ENCODE measurements around the gene MYCT1. TPM values are rescaled to one million over a fixed set of nuclear protein-coding genes. Genes with fewer than 3 reads are reported as not detected.

The MYCT1 gene
- total RNA-seq, 5 donors from 2014 or later (not counting 1 experiment from before 2014, with no cell fraction given), result 0.25 to 0.44 (median 0.26) TPM

DNA sequence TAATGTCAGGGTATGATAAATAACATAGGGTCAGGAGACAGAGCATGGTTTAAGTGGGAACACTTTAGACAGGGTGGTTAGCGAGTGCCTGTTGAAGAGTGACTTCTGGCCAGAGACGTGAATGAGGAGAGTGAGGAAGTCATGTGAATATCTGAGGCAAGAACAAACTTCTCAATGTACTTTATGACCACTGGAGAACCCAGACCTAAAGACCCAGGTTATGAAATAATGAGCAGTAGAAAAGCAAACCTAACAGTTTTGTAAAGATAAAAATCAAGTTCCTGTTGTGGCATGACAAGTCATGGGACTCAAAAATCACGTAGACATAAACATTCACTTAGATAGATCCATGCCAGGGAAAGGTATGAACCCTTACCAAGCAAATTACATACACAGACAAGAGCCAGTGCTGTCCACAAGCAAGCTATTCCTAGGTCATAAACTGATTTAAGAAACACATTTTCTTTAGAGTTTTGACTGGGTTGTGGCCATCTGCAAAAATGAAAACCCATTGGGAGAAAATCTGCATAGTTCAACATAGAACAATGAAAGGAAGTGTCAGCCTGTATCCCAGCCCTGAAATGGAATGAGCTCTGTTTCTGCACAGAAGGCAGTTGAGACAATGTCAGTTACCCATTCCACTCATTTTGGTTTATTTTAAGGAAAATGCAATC is 2.2 kb upstream of the MYCT1 start:
- no peak overlapping the region for H3K4me3 ChIP-seq (ENCODE audit: control insufficient read depth in 1 of 2, extremely low read depth in 1 of 2, low read length in 1 of 2)
- H3K36me3 Mint-ChIP-seq, result no peaks in the 10 kb centered on the region
- ATAC-seq (replicated peaks in 1 of 4) (no peak), DNase-seq (no peak)
- no peaks in the 10 kb centered on the region for H3K4me1 Mint-ChIP-seq
- H3K9me3 Mint-ChIP-seq, result no peaks in the 10 kb centered on the region
- CTCF ChIA-PET, result interaction anchor here in 1 of 2 donors (0.7 kb wide), 1 partner anchor 8 kb away, joined by 3 read pairs; no protein-coding TSS in a partner anchor
- 17% methylated on average over 1 of the region's 3 CpGs for WGBS (ENCODE audit: insufficient coverage)
- no peaks in the 10 kb centered on the region for H3K4me1 ChIP-seq (ENCODE audit: control insufficient read depth in 1 of 2, extremely low read depth in 1 of 2, insufficient read depth in 2 of 2, low read length in 2 of 2)
- POLR2A ChIA-PET, result no interaction called here
- H3K27me3 ChIP-seq (replicated peaks in 1 of 2; ENCODE audit: control insufficient read depth in 2 of 2, extremely low read depth in 1 of 2, insufficient read depth in 2 of 2, low read length in 1 of 2), result no peaks in the 10 kb centered on the region
- H3K27me3 Mint-ChIP-seq, result peaks cover 1 to 15% of the 10 kb centered on the region in 2 donors
- H3K27ac ChIP-seq (ENCODE audit: low read length), result no peak overlapping the region
- no peaks in the 10 kb centered on the region for H3K9me3 ChIP-seq
- no peak overlapping the region for H3K4me3 Mint-ChIP-seq
- H3K36me3 ChIP-seq (ENCODE audit: control insufficient read depth in 2 of 2, extremely low read depth in 1 of 2, insufficient read depth in 1 of 2, low read length in 1 of 2), result no peaks in the 10 kb centered on the region
- H3K27ac Mint-ChIP-seq, result no peak overlapping the region

DNA sequence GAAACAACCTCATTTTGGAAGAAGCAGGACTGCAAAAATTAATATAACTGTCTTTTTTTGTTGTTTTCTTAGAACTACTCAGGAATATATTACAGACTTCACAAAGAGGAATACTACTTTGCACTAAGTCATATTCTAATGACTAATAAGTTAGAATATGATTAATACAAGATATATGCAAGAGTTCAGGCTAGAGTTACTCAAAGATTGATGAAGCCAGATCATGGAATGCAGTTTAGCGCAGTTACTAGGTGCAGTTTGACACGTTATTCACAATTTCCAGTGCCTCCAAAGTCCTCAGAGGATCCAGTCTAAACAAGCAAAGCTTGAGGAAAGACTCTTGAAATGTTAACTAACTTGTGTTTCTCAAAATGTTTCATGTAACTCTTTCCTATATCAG is 1.2 kb upstream of the MYCT1 start:
- no peak overlapping the region for H3K4me3 Mint-ChIP-seq
- Histone ChIP-seq H3K9me3 (no peaks in the 10 kb centered on the region), H3K27me3 (replicated peaks in 1 of 2; ENCODE audit: control insufficient read depth in 2 of 2, extremely low read depth in 1 of 2, insufficient read depth in 2 of 2, low read length in 1 of 2) (no peaks in the 10 kb centered on the region), H3K27ac (ENCODE audit: low read length) (no peak overlapping the region), H3K4me3 (ENCODE audit: control insufficient read depth in 1 of 2, extremely low read depth in 1 of 2, low read length in 1 of 2) (no peak overlapping the region), H3K36me3 (ENCODE audit: control insufficient read depth in 2 of 2, extremely low read depth in 1 of 2, insufficient read depth in 1 of 2, low read length in 1 of 2) (no peaks in the 10 kb centered on the region), H3K4me1 (ENCODE audit: control insufficient read depth in 1 of 2, extremely low read depth in 1 of 2, insufficient read depth in 2 of 2, low read length in 2 of 2) (no peaks in the 10 kb centered on the region)
- 90% methylated on average over 2 of the region's 2 CpGs for WGBS (ENCODE audit: insufficient coverage)
- H3K9me3 Mint-ChIP-seq, result no peaks in the 10 kb centered on the region
- H3K36me3 Mint-ChIP-seq, result no peaks in the 10 kb centered on the region
- peaks cover 1 to 23% of the 10 kb centered on the region in 2 donors for H3K27me3 Mint-ChIP-seq
- no peaks in the 10 kb centered on the region for H3K4me1 Mint-ChIP-seq
- ATAC-seq (replicated peaks in 1 of 4) (no peak), DNase-seq (no peak)
- POLR2A ChIA-PET, result no interaction called here
- CTCF ChIA-PET, result interaction anchor here in 1 of 2 donors (0.6 kb wide), 1 partner anchor 57 kb away, joined by 3 read pairs; no protein-coding TSS in a partner anchor
- no peak overlapping the region for H3K27ac Mint-ChIP-seq

DNA sequence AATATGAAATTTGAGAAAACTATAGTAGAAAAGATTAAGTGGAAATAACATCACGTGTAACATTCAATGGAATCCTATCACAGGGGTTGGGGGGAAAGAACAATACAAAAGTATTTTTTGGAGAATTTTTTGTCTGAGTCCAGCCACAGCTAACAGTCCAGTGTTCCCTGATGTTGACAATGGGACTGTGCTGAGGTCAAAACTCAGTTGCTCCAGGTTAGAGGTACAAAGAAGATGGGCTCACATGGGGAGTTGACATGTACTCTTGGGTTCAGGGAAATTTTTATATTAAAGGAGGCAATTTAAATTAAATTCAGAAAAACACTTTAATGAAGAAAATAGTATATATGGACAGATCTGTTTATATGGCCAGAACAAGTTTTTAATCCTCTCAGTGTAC is 995 bp downstream of the MYCT1 start:
- POLR2A ChIA-PET, result no interaction called here
- H3K4me1 Mint-ChIP-seq, result no peaks in the 10 kb centered on the region
- Histone ChIP-seq H3K4me1 (ENCODE audit: control insufficient read depth in 1 of 2, extremely low read depth in 1 of 2, insufficient read depth in 2 of 2, low read length in 2 of 2) (no peaks in the 10 kb centered on the region), H3K4me3 (ENCODE audit: control insufficient read depth in 1 of 2, extremely low read depth in 1 of 2, low read length in 1 of 2) (no peak overlapping the region), H3K27me3 (replicated peaks in 1 of 2; ENCODE audit: control insufficient read depth in 2 of 2, extremely low read depth in 1 of 2, insufficient read depth in 2 of 2, low read length in 1 of 2) (no peaks in the 10 kb centered on the region), H3K36me3 (ENCODE audit: control insufficient read depth in 2 of 2, extremely low read depth in 1 of 2, insufficient read depth in 1 of 2, low read length in 1 of 2) (no peaks in the 10 kb centered on the region), H3K9me3 (no peaks in the 10 kb centered on the region), H3K27ac (ENCODE audit: low read length) (no peak overlapping the region)
- CTCF ChIA-PET, result interaction anchor here in 1 of 2 donors (1.0 kb wide), 1 partner anchor 19 kb away, joined by 3 read pairs; no protein-coding TSS in a partner anchor
- H3K27ac Mint-ChIP-seq, result no peak overlapping the region
- ATAC-seq (replicated peaks in 1 of 4), result no peak
- no peaks in the 10 kb centered on the region for H3K36me3 Mint-ChIP-seq
- no peak overlapping the region for H3K4me3 Mint-ChIP-seq
- no peaks in the 10 kb centered on the region for H3K9me3 Mint-ChIP-seq
- WGBS (ENCODE audit: insufficient coverage), result no CpG with 5 or more reads among the region's 1 CpG
- peaks cover 1 to 23% of the 10 kb centered on the region in 2 donors for H3K27me3 Mint-ChIP-seq
- DNase-seq, result no peak

DNA sequence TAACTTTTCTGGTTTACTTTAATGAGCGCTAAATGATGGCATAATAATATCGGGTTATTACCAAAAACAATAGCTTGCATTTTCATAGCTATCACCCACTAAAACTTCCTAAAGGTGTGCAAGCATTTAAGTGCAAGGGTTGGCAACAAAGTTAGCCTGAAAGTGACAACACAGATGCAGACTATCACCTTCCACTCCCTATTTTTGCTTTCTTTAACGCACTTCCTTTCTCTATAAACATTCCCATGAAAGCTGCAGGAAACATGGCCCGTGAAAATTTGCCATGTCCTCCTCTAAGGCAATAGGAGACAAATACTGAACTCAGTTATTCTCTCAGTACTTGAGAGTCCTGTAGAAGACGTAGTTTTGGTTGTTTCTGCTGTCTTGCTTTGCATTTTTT is 2.7 kb downstream of the MYCT1 start:
- Histone ChIP-seq H3K27ac (ENCODE audit: low read length) (no peak overlapping the region), H3K4me1 (ENCODE audit: control insufficient read depth in 1 of 2, extremely low read depth in 1 of 2, insufficient read depth in 2 of 2, low read length in 2 of 2) (no peaks in the 10 kb centered on the region), H3K4me3 (ENCODE audit: control insufficient read depth in 1 of 2, extremely low read depth in 1 of 2, low read length in 1 of 2) (no peak overlapping the region), H3K27me3 (replicated peaks in 1 of 2; ENCODE audit: control insufficient read depth in 2 of 2, extremely low read depth in 1 of 2, insufficient read depth in 2 of 2, low read length in 1 of 2) (no peaks in the 10 kb centered on the region), H3K9me3 (no peaks in the 10 kb centered on the region), H3K36me3 (ENCODE audit: control insufficient read depth in 2 of 2, extremely low read depth in 1 of 2, insufficient read depth in 1 of 2, low read length in 1 of 2) (no peaks in the 10 kb centered on the region)
- no peak overlapping the region for H3K27ac Mint-ChIP-seq
- H3K9me3 Mint-ChIP-seq, result no peaks in the 10 kb centered on the region
- H3K36me3 Mint-ChIP-seq, result no peaks in the 10 kb centered on the region
- DNase-seq, result no peak
- ChIA-PET POLR2A (no interaction called here), CTCF (no interaction called here)
- H3K4me1 Mint-ChIP-seq, result no peaks in the 10 kb centered on the region
- no peak for ATAC-seq (replicated peaks in 1 of 4)
- H3K4me3 Mint-ChIP-seq, result no peak overlapping the region
- H3K27me3 Mint-ChIP-seq, result peaks cover 1 to 20% of the 10 kb centered on the region in 2 donors
- WGBS (ENCODE audit: insufficient coverage), result no CpG with 5 or more reads among the region's 5 CpGs

DNA sequence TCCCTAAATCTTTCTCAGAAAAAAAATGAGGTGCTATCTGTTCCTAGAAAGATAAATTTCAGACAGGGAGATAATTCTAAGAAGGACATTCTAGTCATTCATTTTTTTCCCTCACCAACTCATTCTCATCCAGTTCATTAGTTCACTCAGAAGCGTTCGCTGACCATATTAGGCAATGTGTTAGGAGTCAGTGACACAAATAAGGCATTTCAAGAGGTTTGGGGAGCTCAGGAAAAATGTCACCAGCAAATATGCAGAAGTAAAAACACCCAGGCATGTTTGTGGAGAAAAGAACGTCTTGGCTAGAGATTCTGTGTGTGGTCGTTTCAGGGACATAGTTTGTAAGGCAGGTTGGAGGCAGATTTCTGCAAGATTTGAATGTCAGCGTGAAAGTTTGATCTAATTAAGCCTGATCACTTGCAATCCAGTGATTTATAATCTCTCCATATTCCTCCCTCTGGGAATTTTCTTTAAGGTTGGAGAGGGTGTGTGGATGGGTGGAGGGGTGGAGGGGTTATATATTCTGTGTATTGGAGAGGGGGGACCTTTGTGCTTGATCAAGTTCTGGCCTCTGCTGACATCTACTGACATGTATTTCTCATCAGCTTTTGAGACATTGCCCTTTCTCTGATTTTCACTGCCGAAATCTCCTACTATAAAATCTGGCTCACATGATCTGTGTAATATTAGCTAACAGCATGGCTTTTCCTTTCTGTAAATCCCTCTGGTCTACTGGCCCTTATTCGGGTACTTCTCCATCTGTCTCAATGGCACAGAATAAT is 3.6 kb downstream of the MYCT1 start:
- no peaks in the 10 kb centered on the region for H3K36me3 ChIP-seq (ENCODE audit: control insufficient read depth in 2 of 2, extremely low read depth in 1 of 2, insufficient read depth in 1 of 2, low read length in 1 of 2)
- Mint-ChIP-seq H3K4me1 (no peaks in the 10 kb centered on the region), H3K27me3 (peaks cover 1 to 18% of the 10 kb centered on the region in 2 donors), H3K27ac (no peak overlapping the region), H3K9me3 (no peaks in the 10 kb centered on the region), H3K4me3 (no peak overlapping the region), H3K36me3 (no peaks in the 10 kb centered on the region)
- no peaks in the 10 kb centered on the region for H3K4me1 ChIP-seq (ENCODE audit: control insufficient read depth in 1 of 2, extremely low read depth in 1 of 2, insufficient read depth in 2 of 2, low read length in 2 of 2)
- CTCF ChIA-PET, result interaction anchor here (0.5 kb wide), 3 partner anchors 22 to 1328 kb away, joined by 3 to 5 read pairs (median 3); no protein-coding TSS in a partner anchor
- H3K4me3 ChIP-seq (ENCODE audit: control insufficient read depth in 1 of 2, extremely low read depth in 1 of 2, low read length in 1 of 2), result no peak overlapping the region
- H3K9me3 ChIP-seq, result no peaks in the 10 kb centered on the region
- H3K27me3 ChIP-seq (replicated peaks in 1 of 2; ENCODE audit: control insufficient read depth in 2 of 2, extremely low read depth in 1 of 2, insufficient read depth in 2 of 2, low read length in 1 of 2), result no peaks in the 10 kb centered on the region
- WGBS (ENCODE audit: insufficient coverage), result 4% methylated on average over 4 of the region's 7 CpGs
- no peak for ATAC-seq (replicated peaks in 1 of 4)
- H3K27ac ChIP-seq (ENCODE audit: low read length), result no peak overlapping the region
- peak in 1 of 35 experiments; percentile 1 for DNase-seq
- POLR2A ChIA-PET, result no interaction called here

DNA sequence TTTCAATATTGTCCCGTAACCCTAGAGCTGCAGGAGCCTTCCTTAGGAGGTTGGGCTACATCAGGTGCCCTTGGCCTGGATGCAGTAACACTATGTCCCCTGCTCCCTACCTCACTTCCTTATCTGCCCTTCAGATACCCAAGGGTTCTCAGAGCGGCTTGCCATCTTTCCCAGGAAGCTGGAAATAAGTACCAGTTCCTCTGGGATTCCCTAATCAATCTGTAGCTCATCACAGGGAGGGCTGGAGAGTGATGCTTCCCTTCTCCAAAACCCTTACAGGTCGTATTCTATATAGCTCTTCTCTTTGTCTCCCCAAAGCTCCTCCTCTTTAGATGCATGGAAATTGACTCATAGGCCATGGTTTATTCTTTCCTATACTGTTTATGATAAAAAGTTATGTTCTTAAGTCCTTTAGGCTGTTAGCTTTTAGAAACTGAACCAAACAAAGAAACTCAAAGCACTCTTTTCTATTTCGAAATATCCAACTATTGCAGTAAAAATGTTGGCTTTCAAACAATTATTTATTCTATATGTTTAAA is 4.2 kb downstream of the MYCT1 start:
- no peaks in the 10 kb centered on the region for H3K27me3 ChIP-seq (replicated peaks in 1 of 2; ENCODE audit: control insufficient read depth in 2 of 2, extremely low read depth in 1 of 2, insufficient read depth in 2 of 2, low read length in 1 of 2)
- no peaks in the 10 kb centered on the region for H3K36me3 ChIP-seq (ENCODE audit: control insufficient read depth in 2 of 2, extremely low read depth in 1 of 2, insufficient read depth in 1 of 2, low read length in 1 of 2)
- no peaks in the 10 kb centered on the region for H3K36me3 Mint-ChIP-seq
- no peaks in the 10 kb centered on the region for H3K4me1 Mint-ChIP-seq
- no peaks in the 10 kb centered on the region for H3K9me3 Mint-ChIP-seq
- no peak for DNase-seq
- H3K4me3 Mint-ChIP-seq, result no peak overlapping the region
- H3K4me1 ChIP-seq (ENCODE audit: control insufficient read depth in 1 of 2, extremely low read depth in 1 of 2, insufficient read depth in 2 of 2, low read length in 2 of 2), result no peaks in the 10 kb centered on the region
- peaks cover 1 to 18% of the 10 kb centered on the region in 2 donors for H3K27me3 Mint-ChIP-seq
- ATAC-seq (replicated peaks in 1 of 4), result no peak
- POLR2A ChIA-PET, result no interaction called here
- no peak overlapping the region for H3K27ac ChIP-seq (ENCODE audit: low read length)
- 41% methylated on average over 2 of the region's 4 CpGs for WGBS (ENCODE audit: insufficient coverage)
- H3K9me3 ChIP-seq, result no peaks in the 10 kb centered on the region
- CTCF ChIA-PET, result interaction anchor here in 1 of 2 donors (0.5 kb wide), 2 partner anchors 21 to 1329 kb away, joined by 3 read pairs; no protein-coding TSS in a partner anchor
- no peak overlapping the region for H3K27ac Mint-ChIP-seq
- no peak overlapping the region for H3K4me3 ChIP-seq (ENCODE audit: control insufficient read depth in 1 of 2, extremely low read depth in 1 of 2, low read length in 1 of 2)
